Brain pericyte (primary cell): ENCODE measurements around the gene PCCA.

Source experiments
- DNase-seq: peaks from one replicate; pipeline ENCODE4 v3.0.0-alpha.2; 2012; ENCODE audit warnings: low read depth, low spot score

PCCA gene

DNA sequence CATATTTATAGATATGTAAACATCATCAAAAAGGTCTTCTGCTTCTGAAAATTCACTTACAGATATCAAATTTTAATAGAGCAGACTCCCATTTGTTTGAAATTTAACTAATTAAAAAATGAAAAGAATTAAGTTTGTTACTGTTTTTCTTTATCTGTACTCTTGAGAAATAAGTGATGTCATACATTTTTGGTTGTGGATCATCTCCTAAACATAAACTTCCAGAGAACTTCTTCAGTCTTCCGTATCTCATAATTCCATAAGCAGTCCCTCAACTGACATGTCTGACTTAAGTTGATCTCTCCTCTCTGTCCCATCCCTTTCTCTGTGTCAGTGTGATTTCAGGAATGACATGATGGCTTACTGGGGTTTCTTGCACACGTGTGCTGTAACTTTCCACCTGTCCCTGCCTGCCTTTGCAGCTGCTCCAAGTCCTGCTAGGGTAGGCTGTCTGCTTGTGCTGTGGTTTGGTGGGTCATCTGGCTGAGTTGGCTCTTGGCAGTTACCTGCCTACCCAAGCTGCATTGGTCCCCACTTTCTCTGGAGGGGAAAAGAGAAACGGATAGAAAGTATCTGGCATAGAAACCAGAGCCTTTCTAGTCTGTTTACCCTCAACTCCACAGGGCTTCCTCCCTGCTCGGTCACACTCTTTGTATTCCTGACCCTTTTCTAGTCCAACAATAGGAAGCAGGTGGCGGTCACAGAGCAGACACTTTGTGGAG lies 372.6 kb downstream of the PCCA start:
- no peak for DNase-seq

DNA sequence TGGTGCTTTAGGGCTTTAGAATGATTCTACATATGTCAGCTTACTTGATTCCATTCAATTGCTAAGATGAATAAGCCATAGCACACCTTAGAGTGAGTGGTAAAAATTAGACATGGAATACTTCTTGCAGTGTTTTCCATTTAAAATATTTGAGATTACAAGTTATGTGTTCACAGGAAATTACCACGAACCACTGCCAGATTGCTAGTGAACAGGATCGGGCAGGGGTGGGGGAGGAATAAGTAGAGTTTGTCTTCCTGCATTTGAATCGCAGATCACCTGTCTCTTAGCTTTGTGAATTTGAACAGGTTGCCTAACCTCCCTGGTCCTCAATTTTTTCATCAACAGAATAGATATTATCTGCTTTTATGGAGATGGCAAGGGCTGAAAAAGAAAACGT lies 375.1 kb downstream of the PCCA start:
- no peak for DNase-seq

DNA sequence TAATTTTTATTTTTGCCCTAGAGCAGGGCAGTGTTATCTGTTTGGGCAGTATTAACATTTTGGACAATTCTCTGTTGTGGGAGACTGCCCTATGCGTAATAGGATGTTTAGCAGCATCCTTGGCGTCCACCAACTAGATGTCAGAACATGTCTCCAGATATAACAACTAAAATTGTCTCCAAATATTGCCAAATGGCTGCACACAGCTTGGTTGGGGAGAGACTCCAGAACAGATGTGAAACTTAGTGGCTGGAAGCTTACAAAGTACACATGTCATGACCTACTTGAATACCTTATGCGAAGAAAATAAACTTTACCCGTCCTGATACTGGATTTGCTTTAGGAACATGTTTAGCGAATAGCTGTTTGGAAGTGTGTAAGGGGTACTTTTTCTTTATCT lies 376.7 kb downstream of the PCCA start:
- DNase-seq = no peak

DNA sequence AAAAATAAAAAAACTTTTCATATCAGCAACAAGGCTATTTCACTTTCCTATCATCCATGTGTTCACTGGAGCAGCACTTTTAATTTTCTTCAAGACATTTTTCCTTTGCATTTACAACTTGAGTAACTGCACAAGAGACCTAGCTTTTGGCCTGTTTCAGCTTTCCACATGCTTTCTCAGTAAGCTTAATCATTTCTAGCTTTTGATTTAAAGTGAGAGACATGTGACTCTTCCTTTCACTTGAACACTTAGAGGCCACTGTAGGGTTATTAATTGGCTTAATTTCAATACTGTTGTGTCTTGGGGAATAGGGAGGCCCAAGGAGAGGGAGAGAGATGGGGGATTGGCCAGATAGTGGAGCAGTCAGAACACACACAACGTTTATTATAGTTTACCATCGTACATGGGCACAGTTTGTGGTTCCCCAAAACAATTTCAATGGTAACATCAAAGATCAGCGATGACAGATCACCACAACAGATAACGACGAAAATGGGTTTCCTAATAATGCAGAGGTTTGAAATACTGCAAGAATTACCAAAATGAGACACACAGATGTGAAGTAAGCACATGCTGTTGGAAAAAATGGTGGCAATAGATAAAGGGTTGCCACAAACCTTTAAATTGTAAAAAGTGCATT lies 382.1 kb downstream of the PCCA start:
- no peak for DNase-seq

DNA sequence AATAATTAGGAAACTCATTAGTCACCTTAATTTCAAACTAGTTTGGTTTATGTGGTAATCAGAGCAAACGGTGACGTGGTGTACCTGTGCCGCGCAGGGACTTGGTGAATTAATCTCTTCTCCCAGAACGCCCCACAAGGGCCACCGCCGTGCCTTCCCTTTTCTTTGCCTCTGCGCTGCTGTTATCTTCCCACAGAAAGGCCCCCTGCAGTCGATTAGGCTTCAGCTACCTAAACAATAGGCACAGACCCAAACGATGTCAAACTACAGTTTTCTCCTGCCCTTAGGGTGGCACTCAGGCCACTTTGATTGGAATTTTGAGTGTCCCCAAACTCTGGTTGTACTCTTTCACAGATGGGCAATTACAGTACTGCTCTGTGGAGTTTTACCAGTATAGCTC lies 384.2 kb downstream of the PCCA start:
- no peak for DNase-seq

DNA sequence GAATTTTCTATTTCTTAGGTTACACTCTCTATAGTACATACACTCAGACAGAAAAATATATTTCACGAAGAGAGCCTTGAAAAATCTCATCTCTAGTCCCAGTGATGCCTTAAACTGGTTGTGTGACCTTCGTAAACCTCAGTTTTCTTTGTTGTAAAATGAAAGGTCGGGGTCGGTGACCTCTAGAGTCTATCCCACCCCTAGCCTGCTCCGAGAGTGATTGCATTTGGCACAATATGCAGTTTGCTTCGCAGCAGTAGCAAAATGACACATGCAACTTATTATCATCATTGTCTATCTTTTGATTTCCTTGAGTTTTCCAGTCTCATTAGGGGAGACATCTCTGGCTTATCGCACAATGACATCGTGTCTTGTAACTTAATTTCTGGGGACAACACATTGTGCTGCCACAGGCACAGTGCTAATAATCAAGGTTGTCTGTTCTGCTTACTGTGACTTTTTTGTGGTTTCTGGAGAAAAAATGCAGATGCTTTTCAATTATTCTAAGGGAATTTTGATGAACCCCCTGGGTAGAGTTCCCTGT lies 384.7 kb downstream of the PCCA start:
- DNase-seq = no peak

DNA sequence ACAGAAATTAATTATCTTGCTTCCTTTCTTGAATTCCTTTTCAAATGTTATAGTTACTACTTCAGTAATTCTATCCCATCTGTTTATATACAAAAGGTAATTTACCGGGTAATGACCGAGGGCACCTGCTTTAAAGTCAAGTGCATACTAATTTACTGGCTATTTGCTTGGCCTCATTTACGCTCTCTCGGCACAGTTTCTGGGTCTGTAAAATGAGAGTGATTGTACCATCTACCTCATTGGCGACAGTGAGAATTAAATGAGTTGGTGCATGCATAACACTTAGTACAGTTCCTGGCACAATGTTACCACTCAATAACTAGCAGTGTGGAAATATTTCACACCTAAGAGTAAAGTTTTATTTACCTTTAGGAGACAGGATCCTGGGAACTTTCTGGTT lies 388.1 kb downstream of the PCCA start:
- DNase-seq = no peak

DNA sequence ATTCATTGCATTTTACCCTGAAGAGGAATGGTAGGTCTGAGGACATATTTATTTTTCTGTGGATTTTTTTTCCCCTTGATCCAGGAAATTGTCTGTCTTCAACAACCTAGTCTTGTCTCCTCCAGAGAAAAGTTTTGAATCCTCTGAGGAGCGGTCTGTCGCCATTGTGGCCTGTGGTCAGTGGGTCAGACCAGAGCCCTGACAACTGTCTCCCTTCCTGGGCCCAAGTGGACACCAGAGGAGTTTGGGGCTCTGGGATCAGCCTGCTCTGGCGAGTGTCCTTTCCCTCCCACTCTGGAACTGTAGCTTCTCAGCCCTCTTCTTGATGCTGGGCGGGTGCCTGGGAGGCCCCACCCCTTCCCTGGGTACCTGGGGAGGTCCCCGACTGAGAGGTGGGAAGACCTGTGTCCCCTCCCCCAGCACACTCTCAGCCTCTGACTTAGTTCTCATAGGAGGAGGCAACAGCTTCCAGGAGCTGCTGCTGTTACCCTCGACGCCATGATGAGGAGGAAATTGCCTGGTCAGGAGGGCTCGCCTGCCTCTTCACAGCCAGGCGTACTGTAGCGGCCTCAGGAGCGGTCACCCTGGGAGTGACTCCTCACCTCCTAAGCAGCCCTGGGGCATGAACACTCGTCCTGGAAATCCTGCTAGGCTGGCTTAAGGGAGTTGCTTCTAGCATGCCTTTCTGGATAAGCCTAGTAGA lies 389.4 kb downstream of the PCCA start:
- DNase-seq = no peak

DNA sequence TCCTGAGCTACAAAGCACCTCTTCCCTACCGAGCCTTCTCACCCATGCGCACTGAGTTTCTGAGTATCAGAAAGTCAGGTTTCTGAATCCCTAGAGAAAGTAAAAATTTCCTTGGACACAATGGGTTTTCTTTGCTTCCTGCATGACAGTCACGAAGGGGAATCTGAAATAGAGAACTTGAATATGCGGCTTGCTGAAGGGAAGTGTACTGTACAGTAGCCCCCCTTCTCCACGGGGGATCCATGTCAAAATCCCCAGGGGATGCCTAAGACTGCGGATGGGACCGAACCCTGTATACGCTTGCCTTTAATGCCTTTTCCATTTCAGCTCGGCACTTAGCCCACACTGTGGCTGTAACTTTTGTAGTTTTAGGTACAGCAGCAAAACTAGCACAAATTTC lies 391.8 kb downstream of the PCCA start:
- DNase-seq = no peak

DNA sequence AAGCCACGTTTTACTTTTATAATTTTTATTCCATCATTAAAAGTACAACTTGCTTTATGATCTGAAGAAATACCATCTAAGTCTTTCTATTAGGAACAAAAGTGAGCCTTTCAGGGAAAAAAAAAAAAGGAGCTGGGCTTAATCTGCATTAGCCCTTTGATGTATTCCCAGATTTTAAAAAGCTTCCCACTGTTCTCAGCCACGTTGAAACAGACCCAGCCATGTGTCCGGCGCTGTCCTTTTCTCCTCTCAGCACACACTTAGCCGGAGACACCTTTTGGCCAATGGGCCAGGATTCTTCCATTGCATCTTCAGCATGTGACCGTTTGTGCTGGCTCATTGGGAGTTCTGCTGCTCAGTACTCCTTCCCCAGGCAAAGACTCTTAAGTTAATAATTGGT lies 394.2 kb downstream of the PCCA start:
- DNase-seq = no peak

DNA sequence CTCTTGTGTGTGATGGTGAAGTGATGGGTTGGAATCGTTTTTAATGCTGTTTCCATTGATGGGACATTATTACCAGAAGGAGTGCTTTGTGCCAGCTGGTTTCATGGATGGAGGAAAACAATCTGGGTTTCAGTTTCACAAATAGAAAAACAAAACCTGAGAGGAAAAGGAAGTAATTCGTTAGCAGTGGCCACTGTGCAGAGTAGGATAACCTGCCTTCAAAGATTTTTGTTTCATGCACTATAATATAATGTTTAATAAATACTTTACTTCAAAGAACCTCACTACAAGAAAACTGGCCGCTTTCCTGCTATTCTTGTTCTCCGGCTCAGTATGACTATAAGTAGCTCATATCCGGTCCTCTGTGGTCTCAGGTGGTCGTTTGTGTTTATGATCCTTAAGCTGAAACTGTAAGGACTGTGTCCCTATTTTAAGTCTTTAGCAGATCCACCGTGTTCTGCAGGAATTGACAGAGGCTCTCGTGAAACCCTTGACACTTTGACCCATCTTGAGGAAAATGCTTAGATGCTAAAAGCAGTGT lies 395.0 kb downstream of the PCCA start:
- no peak for DNase-seq

DNA sequence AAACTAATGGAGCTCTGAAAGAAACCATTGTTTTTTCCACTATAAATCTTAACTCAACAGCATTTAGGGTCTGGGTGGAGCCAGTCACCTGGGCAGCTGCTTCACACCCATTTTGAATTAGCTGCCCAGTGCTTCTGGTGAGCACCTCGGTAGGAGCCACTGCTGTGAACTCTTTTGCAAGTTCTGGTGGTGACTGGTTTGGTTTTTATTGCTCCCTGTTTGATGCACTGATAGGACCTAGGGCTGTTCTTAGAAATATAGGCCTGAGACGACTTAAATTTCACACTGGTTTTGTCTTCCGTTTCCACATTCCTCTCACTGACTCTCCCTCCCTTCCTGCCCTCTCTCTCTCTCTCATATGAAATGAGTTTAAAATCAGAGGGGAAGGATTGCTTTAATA lies 395.8 kb downstream of the PCCA start:
- DNase-seq = no peak

DNA sequence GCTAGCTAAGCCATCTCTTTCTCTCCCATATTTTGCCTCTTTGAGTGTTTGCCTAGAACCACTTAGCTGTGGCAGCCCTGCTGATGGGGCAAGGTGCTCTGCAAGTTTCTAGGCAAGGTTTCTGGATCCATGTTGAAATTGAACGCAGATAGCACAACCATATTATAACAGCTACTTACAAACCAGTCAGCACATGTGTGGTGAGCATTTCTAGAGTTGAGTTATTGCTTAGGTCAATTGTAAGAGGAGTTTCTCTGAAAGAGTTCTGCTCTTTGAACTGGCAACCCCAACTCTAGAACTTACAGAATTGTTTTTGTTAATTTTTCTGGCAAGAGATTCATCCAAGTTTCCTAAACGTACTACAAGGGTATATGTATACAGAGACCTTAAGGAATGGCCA lies 396.4 kb downstream of the PCCA start:
- DNase-seq = no peak

DNA sequence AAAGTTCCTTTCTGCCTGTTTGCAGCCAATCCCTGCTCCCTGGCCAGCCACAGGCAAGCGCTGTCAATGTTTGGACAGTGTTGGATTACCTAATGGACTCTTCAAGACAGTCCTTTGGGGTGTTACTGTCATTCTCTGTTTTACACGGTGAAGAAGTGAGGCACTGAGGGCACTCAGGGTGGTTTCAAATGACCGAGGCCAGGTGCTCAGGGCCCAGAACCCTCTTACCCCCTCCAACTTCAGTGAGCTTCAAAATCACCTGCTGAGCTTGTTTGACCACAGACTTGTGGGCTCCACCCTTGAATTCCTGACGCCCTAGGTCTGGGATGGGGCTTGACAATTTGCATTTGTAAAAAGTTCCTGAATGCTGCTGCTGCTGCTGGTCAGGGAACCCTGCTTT lies 401.8 kb downstream of the PCCA start:
- DNase-seq = no peak

DNA sequence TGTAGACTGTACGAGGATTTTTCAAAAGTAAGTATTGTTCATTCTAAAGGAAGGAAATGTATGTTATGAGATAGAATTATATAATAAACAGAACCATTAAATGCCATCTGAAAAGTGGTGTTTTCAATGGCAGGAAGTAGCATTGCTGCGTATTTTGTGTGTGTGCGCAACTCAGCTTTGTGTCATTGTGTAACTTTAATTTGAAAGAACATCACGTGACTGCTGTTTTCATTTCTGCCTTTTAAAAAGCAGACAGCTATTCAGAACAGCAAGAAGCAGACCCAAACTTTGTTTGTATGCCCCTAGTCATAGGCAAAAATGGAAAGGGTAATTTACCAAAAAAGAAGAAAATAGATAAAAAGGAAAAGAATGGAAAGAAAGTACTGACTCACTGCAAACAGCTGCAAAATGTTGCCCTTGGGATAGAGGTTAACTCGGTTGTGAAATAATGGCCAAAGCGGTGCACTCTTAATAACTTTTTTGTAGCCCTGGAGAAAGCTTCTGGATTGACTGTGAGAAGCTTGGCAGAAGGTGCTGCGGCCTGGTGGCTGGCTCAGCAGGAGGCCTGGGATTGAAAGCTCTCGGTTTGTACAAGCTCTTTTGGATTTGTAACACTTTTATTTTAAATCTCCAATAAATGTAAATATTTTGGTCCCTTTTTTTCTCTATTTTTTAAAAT lies 402.4 kb downstream of the PCCA start:
- peak; percentile 53 for DNase-seq

DNA sequence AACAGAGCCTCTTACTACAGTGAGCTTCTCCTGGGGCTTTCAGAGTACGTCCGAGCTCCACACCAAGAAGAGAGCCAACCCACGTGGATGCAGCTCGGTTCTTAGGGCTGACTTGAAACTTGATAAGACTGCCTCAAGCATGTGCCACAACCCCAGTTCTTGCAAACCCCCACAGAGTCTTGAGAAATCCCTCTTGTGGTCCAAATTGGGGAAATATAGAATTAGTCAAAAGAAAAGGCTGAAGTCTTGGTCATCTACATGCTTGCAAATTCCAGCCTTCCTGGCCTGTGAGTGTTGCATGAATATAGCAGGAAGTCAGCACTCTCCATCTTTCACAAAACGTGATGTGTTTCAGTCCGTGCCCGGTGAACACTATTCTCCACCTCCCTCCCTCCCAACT lies 404.5 kb downstream of the PCCA start:
- no peak for DNase-seq

DNA sequence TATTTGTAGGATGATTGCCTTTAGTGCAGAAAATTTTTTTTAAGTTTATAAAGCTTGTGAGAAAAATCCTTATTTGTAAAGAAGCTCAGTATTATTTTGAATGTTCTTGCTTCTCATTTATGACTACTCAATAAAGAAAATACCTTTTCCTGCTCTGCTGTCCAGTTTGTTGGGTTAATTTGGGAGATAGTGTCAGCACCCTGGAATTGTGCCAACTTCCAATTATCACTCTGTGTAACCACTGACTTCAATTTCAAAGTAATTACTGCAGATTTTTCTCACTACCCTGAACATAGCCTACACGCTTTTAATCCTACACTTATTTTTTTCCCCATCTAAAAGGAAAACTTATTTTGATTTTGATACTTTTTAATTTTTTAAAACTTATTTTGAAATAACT lies 406.6 kb downstream of the PCCA start:
- no peak for DNase-seq

DNA sequence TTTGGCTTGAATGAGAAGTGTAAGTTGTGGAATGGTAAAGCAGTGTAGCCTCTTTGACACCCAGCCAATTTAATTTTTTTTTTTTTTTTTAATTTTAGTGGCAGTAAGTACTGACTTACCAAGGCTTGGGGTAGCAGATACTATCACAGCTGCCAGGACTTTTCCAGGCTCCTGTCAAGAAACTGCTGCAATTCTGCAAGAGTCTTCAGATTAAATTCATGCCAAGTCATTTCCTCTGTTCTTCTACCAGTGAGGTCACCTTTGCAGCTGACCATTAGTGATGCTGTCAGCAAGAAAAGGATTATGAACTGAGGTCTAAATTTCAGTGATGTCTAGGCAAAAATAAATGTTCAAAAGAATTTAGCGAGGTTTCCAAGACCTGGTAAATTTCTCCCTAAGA lies 408.5 kb downstream of the PCCA start:
- DNase-seq = no peak

DNA sequence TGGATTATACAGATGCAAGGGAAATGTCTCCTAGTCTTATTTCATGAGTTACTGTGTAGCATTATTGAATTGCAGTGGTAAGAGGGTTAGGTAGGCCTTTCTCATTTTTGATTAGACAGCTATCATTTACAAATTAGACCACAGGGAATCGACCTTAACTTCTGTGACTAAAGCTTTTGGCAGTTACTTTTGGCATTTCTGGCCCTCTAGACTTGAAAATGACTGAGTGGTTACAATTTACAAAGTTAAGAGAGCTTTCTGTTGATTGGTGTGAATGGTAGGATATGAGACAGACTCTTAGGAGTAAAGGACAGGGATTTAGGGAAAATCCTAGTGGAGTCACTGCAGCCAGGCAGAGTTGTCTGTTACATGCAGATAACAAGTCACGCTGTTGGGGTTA lies 413.6 kb downstream of the PCCA start:
- no peak for DNase-seq

DNA sequence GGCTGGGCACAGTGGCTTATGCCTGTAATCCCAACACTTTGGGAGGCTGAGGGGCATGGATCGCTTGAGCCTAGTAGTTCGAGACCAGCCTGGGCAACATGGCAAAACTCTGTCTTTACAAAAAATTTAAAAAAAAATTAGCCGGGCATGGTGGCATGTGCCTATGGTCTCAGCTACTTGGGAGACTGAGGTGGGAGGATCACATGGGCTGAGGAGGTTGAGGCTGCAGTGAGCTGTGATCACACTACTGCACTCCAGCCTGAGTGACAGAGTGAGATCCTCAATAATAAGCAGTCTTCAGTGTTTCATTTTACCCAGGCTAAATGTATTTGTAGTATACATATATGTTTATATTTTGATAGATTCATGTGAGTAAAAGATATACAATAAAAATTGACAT lies 414.7 kb downstream of the PCCA start:
- DNase-seq = no peak

DNA sequence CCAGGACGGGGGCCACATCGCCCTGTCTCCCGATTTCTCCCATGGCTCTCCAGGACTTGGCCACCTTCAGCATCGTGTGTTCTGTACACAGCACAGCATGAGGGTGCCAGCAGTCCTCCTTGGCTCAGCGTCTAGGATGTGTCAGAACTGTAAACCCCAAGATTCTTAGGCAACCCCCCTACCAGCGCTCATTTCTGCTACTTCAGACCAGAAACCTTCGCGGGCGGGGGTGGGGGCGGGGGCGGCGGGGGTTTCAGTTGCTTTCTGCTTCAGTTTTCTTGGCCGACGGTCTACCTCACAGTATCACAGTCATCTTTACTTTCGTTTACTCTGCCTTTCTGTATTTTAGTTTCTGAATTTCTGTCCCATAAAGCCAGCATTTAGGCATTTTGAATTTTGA lies 417.3 kb downstream of the PCCA start:
- no peak for DNase-seq
